ENCODE results near the gene P2RX7.

- TF ChIP-seq CTCF (IDR thresholded peaks at IDR 0.05 in 4 of 5, conservative IDR thresholded peaks at IDR 0.05 in 1 of 5), result no peak
- no peak for TF ChIP-seq POLR2A (IDR thresholded peaks at IDR 0.05)
Observed at GRCh38 chr12:121232163-121232562, 99.5 kb downstream of the P2RX7 start.

All from gastrocnemius medialis (tissue), 4 donors.